ENCODE measurements around the gene MCM9.
A peak's percentile ranks its signal among the peaks of the same experiment; 100 is the strongest.

MCM9 gene

DNA sequence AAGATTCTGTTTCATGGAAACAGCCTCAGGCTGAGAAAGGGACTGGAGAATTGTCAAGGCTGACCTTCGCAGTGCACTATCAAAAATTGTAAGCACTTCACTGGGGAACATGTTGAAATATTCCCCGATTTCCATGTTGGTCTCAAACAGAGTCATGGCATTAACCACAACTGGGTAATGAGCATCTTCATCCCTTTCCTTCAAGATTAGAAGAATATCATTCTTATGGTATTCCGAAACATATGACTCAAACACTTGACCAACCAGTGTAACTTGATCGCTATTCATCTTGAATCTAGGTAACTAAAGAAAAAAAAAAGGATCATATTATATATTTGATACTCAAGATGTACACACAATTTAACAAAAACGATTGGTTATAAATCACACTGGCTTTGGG lies 3.5 kb downstream of the MCM9 start:
- DNase-seq (ENCODE audit: low spot score): no peak

DNA sequence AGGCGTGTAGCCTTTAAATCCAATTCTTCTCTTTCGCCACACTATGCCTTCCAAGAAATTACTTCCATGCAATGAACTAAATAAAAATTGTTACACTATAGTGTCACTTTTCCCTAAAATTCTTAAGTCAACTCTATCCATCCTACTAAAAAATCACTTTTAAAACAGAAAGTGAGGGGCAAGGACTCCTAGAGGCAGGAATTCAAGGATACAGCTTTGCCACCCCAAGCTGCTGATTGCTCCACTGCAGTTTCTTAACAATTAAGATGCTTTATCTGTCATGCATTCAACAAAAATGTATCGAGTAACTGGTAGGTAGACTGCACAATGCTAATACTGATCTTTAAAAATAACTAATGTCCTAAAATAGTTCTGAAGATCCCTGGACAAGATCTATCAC lies 4.3 kb downstream of the MCM9 start:
- no peak for DNase-seq (ENCODE audit: low spot score)

DNA sequence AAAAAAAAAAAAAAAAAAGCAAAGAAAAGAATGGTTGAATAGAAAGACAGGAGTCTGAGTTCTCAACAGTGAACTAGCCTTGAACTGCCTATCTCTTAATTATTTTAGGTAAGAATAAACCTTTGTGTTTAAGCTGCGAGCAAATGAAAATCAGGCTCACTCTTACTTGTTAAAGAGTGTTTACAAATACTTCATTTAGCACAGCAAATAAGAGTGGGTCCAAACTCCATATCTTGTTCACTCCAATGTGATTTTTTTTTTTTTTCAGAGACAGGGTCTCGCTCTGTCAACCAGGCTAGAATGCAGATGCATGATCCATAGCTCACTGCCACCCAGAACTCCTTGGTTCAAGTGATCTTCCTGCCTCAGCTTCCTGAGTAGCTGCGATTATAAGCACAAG lies 11.9 kb downstream of the MCM9 start:
- DNase-seq (ENCODE audit: low spot score): no peak

DNA sequence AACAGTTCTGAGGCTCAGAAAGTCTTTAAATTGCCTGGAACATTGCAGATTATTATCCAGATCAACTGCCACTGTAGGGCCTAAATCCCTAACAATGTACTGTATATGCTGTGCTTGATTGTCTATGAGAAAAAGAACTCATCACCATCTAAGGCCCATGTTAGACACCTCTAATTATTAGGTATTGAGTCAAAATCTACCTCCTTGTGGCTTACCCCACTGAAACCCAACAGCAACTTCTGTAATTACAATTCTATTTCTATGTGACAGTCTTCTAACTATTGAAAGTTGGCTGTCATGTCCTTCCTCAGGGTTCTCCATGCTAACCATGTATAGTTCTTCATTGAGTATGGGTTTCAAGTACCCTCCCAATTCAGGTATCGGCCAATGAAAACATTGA lies 13.9 kb downstream of the MCM9 start:
- DNase-seq (ENCODE audit: low spot score): no peak

DNA sequence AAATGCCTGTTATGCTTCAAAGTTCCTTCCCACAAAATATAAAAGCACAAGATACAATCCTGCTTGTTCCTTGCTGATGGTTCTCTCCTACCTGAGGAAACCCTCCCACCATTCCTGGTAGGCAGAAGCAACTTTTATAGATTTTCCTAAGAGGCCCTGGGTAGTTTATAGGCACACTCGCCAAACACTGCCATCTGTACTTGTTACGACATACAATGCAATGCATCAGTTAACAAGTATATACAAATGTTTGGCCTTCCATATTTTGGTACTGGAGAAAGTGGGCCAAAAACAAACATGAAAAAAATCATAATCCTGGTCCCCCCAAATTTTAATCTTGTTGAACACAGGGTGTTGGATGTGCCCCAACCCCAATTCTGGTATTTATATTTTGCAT lies 16.6 kb downstream of the MCM9 start:
- no peak for DNase-seq (ENCODE audit: low spot score)

DNA sequence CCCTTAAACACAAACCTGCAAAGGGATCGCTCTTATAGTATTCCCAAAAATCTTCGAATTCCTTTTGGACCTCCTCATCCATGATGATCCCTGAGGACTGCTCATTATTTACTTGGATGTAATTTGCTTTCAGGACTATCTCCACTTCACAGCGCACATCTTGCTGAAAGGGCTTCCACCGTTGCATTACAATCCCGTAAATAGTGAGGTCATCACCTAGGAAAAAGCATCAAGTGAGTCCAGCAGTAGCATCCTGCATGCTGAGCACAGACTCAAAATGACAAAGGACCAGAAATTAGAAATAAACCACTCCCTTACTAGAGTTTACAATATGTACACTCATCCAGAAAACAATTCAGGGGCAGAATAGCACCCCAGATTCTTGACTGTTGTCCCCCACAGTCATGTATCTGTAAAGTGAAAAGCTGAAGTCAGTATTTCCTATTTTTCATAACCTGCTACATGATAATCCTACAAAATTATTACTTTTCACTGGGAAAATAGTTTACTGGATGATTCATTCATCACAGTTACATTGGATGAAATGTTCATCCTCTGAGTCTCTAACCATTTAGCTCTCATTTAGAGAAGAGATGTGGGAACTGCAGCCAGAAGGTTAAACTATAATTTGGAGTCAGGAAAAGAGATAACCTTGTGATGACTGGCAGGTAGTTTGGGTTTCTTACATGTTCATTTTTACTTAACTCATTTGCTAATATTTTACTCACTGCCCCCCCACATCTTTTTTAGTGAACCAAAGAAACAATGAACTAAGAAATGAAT lies 17.2 kb downstream of the MCM9 start:
- no peak for DNase-seq (ENCODE audit: low spot score)

DNA sequence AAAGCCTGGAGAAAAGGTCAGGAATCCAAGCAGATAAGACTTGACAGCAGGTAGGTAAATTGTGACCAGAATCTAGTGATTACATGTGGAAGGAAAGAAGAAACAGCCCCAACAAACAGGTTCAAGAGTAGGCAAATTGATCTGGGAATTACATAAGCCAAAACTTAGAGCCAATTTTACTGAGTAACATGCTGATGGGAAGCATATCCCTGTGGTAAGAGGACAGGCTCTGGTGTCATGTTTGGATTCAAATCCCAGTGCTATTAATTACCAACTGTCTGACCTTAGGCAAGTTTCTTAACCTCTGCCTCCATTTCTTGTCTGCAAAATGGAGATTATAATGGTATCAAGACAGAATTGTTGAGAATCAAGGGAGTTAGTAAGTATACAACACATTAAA lies 20.4 kb downstream of the MCM9 start:
- no peak for DNase-seq (ENCODE audit: low spot score)

DNA sequence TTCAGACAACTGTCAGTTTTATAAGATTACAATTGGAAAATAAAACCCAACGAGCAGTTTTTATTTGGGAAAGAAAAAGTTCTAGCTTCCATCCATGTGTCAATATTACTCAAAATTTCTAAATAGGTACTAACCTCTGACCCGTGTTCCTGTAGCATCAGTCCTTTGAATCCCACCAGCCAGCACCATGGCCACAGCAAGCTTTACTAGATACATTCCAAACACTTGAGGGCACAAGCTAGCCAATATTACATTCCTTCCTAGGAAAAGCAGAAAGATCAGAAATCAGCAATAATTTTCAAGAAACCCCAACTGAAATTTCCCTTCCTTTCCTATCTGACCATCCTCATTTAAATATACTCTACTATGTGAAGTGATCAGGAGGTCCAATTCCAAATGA lies 21.8 kb downstream of the MCM9 start:
- DNase-seq (ENCODE audit: low spot score): no peak

DNA sequence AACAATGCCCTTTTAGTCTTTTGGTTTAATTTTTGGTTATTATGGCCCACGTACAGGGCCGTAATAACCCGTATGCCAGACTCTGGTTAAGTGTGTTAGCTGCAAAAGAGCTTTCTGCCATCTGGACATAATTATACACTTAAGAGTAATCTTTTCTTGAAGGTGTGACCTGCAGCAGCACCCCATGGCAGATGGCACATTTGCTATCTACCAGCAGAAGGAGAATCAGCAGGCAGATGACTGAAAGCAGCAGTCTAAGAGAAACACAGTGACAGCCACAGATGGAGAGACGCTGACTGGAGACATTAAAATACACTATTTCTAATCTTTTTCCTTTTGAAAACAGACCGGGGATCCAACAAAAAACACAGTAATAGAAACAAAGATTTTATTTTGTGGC lies 22.3 kb downstream of the MCM9 start:
- no peak for DNase-seq (ENCODE audit: low spot score)

DNA sequence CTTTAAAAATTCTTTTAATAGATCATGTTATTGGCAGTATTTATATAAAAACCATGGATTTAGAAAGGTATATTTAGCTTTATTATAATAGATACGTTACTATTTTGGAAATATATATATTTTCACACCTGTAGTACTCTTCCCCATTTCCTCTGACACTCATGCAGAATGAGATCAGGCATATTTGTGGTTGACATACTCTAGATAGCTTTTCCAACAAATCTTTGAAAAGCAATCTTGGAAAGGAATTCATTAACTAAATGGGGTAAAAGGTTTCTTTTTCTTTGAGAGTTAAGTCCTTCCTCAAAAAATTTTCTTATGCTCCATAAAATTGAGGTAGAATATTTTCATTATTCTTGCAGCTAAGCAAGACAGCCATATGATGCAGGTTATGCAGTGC lies 26.5 kb downstream of the MCM9 start:
- DNase-seq (ENCODE audit: low spot score): no peak

DNA sequence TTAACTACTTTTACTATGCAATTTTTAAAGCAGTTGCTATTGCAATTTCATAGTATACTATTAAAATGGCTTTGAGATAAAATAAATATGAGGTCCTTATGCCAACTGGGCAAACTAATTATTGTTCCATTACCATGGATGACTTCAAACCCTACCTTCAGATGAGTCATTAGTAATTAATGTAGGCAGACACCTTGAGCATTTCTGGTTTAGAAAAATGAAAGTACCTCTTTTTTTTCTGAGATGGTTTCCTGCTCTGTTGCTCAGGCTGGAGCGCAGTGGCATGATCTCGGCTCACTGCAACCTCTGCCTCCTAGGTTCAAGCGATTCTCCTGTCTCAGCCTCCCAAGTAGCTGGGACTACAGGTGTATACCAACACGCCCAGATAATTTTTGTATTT lies 29.1 kb downstream of the MCM9 start:
- no peak for DNase-seq (ENCODE audit: low spot score)

DNA sequence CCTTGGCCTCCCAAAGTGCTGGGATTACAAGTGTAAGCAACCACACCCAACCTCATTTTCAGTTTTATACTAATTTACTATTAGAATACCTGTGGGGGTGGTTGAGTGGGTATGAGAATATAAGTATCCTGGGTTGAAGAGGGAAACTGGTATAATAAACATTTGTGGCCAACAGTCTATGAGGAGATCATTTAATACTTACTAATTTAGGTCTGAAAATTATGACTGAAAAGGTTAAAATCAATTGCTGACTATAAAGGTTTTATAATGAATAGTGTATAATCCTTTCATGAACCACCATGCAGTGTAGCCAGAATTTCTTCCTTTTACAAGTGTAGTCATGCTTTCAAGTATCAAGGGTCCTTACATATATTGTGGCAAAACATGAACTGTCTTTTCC lies 29.9 kb downstream of the MCM9 start:
- DNase-seq (ENCODE audit: low spot score): no peak

DNA sequence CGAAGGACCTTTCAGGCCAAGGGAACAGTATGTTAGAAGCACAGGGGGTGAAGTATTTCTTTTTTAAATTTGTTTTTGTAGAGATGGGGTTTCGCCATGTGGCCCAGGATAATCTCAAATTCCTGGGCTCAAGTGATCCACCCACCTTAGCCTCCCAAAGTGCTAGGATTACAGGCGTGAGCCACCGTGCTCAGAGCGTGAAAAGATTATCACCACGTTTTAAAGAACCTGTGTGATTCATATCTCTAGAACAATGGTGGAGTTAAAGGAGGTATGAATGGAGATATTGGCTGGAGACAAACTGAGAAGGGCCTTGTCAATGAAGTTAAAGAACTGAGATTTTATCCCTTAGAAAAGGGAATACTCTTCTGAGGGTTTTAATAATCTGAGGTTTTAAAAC lies 31.3 kb downstream of the MCM9 start:
- DNase-seq (ENCODE audit: low spot score): no peak

DNA sequence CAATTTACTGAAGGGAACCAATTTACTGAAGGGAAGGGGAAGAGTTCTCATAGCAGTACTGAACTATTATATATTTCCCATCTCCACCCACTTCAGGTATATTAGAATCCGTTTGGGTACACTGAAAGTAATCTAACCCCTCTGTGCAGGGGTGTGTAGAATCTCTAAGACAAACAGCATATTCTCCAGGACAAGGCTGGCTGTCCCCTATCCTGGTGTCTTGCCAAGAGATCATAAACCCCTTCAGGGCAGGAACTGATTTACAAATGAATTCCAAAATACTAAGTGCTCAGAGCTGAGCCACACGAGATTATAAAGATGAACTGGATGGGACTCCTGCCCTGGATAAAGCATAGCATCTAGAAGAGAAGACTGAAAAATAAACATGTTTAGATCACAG lies 31.8 kb downstream of the MCM9 start:
- DNase-seq (ENCODE audit: low spot score): no peak

DNA sequence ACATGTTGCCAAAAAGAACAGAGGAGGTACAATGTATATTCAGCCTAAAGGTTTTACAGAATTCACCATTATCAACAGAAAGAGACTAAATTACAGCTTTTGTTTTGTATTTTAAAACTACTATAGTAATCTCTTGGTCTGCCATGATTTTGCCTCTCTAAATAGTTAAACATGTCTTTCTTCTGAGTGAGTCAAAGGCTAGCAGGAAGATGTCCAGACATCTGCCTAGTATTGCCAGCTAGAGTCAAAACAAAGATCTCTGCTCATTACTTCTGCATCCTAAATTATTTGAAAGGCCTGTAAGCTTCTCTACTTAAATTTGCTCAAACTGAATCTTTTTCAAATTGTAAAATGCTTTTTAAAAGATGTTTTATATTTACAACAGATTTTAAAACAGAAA lies 32.2 kb downstream of the MCM9 start:
- no peak for DNase-seq (ENCODE audit: low spot score)

DNA sequence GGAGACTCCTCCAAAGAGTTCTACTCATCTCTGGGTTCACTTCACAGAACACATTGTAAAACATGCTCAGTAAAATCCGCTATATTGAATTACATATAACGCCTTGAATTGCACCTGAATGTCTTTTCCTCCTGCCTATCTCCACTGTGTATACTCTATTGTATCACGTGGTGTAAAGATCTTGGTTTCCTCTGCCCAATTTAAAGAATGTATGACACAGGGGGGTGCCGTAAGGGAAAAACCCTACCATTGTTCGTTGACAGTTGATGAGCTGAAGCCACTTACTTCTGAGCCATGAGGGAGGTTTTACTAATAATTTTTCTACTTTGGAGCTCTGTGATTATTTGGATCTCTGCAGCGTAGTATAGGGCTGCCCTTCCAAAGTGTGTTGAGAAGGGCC lies 35.0 kb downstream of the MCM9 start:
- no peak for DNase-seq (ENCODE audit: low spot score)

DNA sequence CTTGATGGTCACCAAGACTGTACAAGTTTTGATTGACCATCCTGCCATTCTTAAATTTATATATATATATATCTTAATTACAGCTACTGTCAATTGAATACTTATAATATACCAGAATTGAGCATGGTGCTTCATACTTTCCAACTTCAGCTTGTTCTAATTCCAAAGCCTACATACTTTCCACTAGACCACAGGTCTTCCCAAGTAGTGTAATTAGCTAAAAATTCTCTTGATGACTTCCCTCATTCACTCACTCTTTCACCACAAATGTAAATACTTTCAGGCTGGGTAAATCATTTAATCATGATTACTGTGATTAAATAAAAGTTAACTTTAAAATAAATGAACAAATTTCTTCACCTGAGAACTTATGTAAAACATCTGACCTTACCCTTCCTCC lies 37.6 kb downstream of the MCM9 start:
- no peak for DNase-seq (ENCODE audit: low spot score)

DNA sequence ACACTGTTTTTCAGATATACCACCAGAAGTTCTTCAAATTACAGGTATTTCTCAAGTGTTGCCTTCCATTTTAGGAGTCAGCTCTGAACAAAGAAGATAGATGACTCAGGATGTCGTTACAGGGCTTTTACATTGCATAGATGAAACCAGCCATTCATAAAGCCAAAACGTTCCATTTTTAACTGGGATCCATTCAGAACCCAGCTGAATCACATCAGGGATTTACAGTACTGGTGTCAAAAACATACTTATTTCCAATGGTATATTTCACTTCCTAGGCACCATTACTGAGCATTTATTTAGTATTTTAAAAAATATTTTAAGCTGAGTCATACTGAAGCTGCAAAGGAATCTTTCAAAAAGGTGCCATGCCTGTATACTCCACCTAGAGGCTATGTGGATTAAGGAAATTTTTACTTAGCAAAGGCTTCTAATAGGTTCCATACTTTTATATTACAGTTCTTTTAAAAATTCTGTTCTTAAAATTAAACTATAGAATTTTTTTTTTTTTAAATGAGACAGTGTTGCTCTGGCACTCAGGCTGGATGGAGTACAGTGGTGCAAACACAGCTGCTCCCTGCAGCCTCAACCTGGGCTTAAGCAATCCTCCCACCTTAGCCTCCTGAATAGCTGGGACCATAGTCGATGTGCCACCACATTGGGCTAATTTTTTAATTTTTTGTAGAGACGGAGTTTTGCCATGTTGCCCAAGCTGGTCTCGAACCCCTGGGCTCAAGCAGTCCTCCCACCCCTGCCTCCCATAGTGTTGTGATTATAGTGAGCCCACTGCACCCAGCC lies 38.4 kb downstream of the MCM9 start:
- DNase-seq (ENCODE audit: low spot score): peak; percentile 82

DNA sequence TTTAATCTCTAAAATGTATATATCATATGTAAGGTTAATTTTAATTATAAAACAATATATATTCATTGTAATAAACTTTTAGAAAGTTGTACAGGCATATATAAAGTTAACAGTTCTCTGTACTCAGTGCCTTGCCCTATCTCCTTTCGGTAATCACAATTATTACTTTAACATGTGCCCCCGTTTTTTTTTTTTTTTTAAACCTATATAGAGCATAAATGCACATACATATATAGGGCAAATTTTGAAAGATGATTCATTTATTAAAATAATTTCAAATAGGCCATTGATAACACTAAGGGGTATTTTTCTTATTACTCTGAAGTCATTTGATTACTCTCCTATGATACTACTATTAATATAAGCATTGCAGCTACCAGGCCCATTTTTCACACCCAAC lies 39.1 kb downstream of the MCM9 start:
- peak; percentile 35 for DNase-seq (ENCODE audit: low spot score)

DNA sequence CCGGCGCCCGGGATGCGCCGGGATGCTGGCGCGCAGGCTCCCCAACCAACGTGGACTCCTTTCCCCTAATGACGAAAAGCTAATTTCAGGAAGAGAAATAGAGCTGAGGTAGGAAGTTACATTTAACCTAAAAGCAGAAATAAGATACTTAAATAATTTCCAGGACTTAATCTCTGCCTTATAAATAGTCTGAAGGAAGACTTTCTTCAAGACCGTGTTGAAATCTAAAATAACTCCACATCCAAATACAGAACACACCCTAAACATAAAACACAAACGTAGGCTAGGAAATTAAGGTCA lies 39.7 kb downstream of the MCM9 start:
- DNase-seq (ENCODE audit: low spot score): peak; percentile 35

DNA sequence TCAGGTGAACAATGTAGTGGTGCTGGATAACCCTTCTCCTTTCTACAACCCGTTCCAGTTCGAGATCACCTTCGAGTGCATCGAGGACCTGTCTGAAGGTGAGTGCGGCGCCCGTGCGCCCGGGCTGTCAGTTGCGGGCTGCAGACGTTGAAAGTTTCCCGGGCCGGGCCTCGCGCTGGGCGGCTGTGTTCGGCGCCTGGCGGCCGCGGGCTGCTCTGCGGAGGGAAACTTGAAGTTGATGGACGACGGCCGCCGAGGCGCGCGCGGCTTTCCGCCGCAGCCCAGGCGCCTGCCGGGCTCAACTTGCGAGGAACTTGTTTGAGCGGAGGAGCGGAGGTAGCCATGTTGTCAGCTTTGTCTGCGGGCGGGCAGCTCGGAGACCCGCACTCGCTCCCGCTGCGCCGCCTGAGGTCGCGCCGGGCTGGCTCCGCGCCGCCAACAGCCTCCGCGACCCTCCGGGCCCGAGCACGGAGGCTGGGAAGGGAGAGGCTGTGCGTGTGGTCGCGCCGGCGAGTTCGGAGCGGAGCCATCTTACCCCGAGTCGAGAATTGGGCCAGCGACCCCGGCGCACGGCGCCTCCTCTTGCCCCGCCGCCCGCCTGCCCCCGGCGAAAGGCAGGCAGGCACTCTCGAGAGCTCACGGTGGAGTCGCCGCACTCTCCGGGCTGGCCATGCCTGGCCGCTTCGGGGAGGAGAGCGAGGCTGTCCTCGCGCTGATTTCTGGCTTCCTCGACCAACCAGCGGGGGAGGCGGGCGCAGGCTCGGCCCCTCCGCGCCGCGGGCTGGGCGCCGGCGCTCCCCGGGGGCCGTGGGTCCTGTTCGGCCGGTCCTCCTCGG lies 40.3 kb downstream of the MCM9 start:
- DNase-seq (ENCODE audit: low spot score): peak; percentile 51

DNA sequence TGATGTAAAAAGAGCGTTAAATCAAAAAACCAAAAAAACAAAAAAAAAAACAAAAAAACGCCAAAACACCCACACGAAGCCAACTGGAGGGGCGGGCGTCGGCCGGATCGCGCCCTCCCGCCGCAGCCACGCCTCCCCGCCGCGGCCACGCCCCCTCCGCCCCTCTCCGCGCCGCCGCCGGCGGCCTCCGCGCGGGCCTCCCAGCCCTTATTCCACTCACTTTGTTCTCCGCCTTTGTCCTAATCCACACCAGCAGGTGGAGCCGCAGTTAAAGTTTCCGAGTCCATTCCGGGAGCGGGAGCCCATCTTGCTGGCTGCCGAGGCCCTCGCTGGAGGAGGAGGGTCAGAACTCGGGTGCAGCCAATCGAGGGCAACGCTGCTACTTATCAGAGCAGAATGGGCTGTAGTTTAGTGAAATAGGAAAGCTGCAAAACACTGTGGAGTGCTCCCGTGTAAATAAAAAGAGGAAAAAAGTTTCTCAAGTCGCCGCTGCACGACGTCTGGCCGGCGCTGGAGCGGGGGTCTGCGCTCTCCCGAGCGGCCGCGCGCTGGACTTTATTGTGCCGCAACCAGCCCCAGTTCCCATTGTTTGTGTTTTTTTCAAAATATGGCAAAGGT lies 41.0 kb downstream of the MCM9 start, which contains the start of gene ASF1A:
Gene ASF1A, plus strand, starts transcription at position 346 of the 618 bp plus-strand sequence. Its CDS starts 262 bp downstream, at position 608.
- DNase-seq (ENCODE audit: low spot score): peak; percentile 95
